NCI-H524 treated with DMSO at 0.1 percent for 48 hours (cell line): ENCODE data around the gene ABCC10.
"Not testable (repeated sequence)": the region's sequence is repeated elsewhere in the genome, so short reads cannot be mapped to it uniquely, and the experiment has no call there.

Experiments
- DNase-seq: peaks from one replicate; lab custom pipeline; 2025; lab: John Stamatoyannopoulos, UW

The ABCC10 gene

DNA sequence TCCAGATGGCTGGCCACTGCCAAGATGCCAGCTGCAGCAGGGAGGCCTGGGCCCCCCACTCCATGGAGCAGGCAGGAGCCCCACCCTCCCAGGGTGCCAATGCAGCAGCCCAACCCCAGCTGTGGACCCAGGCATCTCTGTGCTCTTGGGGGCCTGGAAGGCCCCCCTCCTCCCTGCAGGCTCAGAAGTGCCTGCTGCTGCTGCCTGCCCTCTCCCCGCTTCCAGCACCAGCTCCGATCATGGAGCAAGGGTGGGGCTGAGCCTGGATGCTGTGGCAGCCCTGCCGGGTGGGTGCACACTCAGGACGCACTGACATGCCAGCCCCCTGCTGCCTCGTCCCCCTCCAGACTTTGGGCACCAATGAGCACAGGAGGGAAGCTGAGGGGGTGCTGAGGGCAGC lies 14.8 kb upstream of the ABCC10 start:
- no peak for DNase-seq

DNA sequence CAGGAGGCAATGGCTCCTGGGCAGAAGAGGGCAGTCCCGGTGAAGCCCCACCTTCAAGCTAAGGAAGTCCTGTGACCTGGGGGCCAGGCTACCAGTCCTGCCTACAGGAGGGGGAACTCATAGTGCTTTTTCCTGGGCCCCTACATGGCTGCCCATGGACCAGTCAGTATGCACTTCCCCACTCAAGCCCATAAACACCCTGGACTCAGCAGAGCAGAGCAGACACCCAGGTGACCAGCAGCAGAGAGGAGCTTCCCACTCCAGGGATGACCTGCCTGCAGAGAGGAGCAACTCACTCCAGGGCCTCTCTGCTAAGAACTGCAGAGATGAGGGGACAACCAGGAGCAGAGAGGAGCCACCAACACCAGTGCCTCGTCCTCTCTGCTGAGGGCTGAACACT lies 14.3 kb upstream of the ABCC10 start:
- no peak for DNase-seq

DNA sequence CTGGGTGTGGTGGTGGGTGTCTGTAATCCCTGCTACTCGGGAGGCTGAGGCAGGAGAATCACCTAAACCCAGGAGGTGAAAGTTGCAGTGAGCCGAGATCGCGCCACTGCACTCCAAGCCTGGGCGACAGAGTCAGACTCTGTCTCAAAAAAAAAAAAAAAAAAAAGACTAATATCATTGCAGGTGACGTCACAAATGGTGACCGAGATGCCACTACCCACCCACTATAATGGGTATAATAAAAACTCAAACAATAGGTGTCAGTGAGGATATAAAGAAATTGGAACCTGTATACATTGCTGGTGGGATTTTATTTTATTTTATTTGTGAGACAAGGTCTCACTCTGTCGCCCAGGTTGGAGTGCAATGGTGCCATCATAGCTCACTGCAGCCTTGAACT lies 12.1 kb upstream of the ABCC10 start:
- DNase-seq = not testable (repeated sequence)

DNA sequence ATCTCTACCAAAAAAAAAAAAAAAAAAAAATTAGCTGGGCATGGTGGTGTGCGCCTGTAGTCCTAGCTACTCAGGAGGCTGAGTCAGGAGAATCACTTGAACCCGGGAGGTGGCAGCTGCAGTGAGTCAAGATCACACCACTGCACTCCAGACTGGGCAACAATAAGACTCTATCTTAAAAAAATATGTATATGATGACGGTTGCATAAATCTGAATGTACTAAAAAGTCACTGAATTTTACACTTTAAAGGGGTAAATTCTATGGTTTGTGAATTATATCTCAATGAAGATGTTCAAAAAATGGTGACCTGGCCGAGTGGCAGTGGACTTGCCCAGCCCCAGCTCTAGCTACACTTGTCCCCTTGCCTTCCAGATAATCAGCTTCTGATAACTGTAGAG lies 10.4 kb upstream of the ABCC10 start:
- DNase-seq = no peak

DNA sequence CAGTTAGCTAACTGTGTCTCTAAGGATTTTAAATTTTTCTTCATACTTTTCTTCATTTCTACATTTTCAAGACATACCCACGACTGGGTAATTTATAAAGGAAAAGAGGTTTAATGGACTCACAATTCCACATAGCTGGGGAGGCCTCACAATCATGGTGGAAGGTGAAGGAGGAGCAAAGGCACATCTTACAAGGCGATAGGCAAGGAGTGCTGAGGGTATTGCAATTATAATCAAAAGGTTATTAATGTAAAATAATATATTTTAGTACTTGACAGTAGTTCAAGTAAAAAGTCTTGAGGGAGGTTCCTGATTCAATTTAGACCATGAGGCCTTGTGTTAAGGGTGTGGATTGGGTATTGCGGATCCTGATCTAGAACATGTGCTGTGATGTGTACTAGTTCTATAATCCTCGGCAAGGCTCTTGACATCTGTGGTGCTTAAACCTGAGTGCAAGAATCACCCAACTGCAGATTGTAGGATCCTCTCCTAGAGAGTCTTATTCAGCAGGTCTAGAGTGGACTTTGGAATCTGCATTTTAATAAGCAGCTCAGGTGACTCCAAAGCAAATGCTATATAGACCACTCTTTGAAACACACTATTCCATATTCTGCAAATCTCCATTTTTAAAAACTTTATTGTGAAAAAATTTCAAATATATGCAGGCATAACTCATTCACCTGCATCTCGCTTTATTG lies 7.2 kb upstream of the ABCC10 start:
- no peak for DNase-seq

DNA sequence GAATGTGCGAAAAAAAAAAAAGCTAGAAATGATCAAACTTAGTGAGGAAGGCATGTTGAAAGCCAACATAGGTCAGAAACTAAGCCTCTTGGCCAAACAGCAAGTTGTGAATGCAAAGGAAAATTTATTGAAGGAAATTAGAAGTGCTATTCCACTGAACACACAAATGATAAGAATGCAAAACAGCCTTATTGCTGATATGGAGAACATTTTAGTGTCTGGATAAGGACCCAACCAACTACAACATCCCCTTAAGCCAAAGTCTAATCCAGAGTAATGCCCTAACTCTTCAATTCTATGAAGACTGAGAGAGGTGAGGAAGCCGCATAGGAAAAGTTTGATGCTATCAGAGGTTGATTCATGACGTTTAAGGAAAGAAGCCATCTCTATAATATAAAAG lies 5.5 kb upstream of the ABCC10 start:
- DNase-seq = no peak

DNA sequence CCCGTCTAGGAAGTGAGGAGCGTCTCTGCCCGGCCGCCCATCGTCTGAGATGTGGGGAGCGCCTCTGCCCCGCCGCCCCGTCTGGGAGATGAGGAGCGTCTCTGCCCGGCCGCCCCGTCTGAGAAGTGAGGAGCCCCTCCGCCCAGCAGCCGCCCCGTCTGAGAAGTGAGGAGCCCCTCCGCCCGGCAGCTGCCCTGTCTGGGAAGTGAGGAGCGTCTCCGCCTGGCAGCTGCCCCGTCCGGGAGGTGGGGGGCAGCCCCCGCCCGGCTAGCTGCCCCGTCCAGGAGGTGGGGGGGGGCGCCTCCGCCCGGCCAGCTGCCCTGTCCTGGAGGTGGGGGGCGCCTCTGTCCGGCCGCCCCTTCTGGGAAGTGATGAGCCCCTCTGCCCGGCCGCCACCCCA lies 2.3 kb upstream of the ABCC10 start:
- DNase-seq = not testable (repeated sequence)

DNA sequence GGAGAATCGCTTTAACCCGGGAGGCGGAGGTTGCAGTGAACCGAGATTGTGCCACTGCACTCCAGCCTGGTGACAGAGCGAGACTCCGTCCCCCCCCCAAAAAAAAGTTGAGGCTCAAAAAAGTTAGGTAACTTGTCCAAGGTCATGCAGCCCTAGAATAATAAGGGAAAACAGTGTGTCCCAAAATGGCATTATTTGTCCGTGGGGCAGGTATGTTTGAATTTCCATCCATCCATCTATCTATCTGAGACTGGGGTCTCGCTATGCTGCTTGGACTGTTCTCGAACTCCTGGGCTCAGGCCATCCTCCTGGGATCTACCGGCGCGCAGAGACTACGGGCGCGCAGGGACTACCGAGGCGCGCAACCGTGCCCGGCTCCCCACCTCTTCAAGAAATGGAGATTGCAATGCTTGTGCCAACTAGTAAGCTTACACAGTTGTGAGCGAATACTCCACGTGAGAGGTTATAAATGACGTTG lies 374 bp upstream of the ABCC10 start:
- no peak for DNase-seq

DNA sequence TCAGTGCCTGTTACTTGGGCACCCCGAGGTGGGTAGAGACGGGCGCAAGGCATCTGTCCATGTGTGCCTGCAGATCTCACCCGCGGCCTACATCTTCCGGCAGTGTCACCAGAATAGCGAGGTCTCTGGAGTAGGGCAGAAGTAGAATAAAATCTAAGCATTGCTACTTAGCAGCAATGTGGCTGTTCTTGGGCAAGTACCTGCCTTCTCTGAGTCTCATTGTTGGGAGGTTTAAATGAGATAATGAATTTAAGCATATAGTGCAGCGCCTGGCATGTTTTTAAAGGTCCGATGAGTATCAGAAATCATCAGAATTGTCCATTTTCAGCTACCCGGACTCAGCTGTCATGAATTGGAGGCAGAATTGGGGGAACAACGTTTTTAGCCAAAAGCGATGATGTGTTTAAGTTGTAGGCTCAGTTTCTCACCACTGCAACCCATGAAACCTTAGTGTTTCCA lies 800 bp downstream of the ABCC10 start:
- DNase-seq = no peak

DNA sequence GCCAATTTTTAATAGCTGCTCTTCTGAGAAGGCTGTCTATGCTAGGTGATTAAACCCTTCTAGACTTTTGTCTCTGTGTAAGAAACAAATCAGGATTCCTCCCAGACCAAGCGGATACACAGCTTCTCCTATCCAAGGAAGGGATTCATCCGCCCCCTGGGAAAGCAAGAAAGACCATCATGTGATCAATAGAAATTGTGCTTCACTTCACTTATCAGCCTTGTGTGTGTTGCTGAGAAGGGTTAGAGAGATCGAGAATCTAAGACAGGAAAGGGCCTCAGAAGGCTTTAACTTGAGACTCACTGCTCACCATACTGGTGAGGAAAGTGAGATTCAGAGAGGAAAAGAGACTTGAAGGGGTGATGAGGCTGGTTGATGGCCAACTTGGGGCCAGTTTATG lies 1.5 kb downstream of the ABCC10 start:
- no peak for DNase-seq

DNA sequence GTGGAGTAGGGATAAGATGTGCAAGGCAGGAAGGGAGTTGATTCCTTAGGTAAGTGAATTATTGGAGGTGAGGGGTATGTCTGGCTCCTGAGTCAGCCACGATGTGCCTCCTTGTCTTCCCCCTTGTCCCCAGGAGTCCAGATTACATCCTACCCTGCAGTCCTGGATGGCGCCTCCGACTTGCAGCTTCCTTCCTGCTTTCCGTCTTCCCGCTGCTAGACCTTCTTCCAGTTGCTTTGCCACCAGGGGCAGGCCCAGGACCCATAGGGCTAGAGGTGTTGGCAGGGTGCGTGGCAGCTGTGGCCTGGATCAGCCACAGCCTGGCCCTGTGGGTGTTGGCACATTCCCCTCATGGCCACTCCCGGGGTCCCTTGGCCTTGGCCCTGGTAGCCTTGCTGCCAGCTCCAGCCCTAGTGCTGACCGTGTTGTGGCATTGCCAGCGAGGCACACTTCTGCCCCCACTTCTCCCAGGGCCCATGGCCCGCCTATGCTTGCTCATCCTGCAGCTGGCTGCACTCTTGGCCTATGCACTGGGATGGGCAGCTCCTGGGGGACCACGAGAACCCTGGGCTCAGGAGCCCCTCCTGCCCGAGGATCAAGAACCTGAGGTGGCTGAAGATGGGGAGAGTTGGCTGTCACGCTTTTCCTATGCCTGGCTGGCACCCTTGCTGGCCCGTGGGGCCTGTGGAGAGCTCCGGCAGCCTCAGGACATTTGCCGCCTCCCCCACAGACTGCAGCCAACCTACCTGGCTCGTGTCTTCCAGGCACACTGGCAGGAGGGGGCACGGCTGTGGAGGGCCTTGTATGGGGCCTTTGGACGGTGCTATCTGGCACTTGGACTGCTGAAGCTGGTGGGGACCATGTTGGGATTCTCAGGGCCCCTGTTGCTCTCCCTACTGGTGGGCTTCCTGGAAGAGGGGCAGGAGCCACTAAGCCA lies 4.9 kb downstream of the ABCC10 start:
- DNase-seq = no peak

DNA sequence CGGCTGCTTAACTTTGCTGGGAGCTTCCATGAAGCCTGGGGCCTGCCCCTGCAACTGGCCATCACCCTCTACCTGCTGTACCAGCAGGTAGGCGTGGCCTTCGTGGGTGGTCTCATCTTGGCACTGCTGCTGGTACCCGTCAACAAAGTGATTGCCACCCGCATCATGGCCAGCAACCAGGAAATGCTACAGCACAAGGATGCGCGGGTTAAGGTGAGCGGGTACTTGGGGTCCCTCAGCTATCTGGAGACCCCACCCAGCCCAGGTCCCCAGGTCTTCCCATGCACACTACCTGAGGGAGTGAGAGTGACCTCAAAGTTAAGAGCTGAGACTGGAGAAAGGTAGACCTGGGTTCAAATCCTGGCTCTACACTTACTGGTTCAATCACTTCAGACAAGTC lies 5.8 kb downstream of the ABCC10 start:
- no peak for DNase-seq

DNA sequence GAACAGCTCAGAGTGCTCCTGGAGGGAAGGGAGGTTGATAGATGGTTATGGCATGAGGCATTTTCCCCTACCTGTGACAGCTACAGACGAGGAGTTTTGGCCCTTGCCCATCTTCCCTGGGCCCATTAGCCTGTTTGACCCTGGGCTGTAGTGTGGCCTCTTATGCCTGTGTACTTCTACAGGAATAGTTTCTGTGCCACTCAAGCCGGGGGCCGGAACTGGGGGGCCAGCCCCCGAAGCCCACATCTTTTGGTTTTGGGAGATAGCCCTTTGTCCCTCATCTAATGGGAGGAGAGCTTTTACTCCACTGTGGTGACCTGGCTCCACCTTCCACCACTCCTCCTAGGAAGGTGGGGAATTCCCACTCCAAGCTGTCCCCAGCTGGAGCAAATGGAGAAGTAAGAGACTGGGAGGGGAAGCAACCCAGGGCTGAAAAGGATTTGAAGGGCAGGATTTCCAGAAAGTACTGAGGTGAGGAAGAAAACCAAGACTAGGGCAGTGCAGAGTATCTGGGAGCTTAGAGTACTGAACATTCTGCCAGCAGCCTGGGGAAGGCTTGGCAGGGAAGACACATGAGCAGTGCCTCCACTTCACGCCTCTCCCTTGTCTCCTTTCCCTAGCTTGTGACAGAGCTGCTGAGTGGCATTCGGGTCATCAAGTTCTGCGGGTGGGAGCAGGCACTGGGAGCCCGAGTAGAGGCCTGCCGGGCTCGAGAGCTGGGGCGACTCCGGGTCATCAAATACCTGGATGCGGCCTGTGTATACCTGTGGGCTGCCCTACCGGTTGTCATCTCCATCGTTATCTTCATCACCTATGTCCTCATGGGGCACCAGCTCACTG lies 6.9 kb downstream of the ABCC10 start:
- DNase-seq = no peak

DNA sequence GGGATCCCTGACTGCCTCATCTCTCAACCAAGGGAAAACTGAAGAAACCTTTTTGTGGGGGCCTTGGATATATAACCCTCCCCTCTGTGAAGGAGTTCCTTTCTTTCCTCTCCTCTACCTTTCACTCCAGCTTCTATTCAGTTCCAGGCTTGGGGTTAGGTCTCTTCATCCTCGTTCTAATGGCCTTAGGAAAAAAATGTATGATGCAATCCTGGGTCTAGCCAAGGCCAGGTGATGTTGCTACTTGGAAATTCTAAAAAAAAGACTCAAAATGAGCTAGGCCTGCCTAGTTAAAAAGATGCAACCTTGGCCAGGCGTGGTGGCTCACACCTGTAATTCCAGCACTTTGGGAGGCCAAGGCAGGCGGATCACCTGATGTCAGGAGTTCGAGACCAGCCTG lies 7.6 kb downstream of the ABCC10 start:
- no peak for DNase-seq

DNA sequence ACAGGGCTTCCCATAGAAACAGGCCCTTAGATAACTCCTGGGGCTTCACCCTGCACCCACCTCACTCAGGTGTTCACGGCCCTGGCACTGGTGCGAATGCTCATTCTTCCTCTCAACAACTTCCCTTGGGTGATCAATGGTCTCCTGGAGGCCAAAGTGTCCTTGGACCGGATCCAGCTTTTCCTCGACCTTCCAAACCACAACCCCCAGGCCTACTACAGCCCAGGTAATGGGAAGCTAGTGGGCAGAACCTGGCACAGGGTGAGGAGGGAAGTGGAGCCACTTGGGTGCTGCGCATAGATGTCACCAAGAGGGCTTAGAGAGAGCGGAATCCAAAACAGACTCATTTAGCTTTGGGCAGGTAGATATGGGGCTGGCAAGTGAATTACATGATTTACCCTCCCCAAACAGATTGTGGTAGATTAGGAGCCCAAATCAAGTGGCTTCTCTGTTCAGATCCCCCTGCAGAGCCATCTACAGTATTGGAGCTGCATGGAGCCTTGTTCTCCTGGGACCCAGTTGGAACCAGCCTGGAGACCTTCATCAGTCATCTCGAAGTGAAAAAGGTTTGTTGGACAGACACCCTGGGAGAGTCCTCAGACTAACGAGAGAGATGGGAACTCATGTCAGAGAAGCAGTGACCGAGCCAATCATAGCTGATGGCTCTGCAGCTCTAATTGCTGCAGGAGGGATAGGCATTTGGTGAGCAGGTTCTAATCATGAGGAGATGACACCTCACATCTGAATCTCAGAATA lies 8.5 kb downstream of the ABCC10 start:
- DNase-seq = no peak

DNA sequence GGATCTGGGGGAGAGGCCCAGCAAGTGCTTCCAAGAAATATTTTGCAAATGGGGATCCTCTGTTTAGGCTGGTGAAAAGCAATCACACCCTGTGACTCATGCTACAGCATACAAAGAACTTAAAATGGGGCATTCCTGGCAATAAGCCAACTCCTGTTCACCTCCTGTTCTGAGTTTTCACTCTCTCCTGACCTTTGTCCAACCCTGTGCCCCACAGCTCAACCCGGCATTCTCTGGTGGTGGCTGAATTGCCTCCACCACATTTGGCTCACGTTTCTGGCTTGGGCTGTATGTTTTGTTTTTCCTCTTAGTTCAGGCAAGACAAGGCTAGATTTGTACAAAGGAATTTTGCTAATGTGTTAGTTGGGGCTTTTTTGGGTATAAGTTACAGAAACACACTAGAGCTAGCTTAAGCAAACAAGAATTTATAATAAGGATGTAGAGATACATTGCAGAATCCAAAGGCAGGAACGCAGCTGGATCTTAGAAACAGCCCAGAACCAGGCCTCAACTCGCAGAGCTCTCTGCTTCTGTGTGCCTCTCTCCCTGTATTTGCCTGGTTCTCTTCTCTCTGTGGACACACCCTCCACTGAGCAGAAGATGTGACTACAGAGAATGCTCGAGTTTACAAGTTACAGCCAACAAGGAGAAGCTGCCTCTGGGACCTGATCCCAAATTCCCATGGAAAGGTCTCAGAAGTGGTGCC lies 9.4 kb downstream of the ABCC10 start:
- DNase-seq = no peak

DNA sequence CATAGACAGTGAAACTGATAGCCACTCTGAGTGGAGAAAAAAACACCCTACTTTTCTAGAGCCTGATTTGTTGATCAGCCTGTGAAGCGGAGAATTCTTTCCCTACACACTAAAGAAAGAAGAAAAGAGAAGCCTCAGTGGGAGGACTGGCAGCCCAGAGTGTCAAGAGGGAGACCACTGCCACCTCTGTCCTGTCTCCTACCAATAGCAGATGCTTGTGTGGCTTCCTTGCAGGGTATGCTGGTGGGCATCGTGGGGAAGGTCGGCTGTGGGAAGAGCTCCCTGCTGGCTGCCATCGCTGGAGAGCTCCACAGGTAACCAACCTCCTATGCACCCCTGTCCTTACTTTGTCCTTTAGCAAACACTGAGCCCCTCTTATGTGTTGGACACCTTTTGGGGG lies 10.4 kb downstream of the ABCC10 start:
- DNase-seq = no peak

DNA sequence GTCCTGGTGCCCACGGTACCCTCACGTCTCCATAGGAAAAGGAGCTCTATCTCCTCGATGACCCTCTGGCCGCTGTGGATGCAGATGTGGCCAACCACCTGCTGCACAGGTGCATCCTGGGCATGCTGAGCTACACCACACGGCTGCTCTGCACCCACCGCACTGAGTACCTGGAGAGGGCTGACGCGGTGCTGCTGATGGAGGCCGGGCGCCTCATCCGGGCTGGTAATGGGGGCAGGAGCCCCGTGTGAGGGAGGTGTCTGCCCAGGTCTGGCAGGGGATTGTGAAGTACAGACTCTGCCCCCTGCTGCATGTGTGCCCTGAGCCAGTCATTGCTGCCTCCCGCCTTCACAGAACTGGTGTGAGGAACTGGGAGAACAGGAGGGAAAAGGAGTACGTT lies 15.6 kb downstream of the ABCC10 start:
- no peak for DNase-seq

DNA sequence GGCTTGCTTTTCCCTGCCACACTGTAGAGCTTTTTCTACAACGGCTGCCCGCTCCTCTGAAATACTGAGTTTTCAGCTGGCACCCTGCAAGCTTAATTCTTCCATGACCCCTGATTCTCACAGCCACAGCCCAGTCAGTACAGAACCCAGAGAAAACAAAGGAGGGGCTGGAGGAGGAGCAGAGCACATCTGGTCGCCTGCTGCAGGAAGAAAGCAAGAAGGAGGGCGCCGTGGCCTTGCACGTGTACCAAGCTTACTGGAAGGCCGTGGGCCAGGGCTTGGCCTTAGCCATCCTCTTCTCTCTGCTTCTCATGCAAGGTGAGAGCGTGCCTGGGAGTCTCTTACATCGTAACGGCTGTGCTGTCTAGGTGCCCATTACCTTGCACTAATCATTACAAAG lies 16.7 kb downstream of the ABCC10 start:
- no peak for DNase-seq

DNA sequence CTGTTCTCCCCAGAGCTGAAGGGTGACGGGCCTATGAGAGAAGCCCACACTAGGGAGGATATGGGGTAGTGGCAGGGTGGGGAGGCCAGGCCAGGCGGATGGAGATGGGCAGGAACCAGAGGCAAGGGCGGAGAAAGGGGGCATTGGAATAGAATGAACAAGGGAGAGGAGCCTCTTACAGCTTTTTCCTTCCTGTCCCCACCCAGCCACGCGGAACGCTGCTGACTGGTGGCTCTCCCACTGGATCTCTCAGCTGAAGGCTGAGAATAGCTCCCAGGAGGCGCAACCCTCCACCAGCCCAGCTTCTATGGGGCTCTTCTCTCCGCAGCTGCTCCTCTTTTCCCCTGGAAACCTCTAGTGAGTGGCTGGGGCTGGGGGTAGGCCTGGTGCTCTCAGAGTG lies 17.2 kb downstream of the ABCC10 start:
- no peak for DNase-seq

DNA sequence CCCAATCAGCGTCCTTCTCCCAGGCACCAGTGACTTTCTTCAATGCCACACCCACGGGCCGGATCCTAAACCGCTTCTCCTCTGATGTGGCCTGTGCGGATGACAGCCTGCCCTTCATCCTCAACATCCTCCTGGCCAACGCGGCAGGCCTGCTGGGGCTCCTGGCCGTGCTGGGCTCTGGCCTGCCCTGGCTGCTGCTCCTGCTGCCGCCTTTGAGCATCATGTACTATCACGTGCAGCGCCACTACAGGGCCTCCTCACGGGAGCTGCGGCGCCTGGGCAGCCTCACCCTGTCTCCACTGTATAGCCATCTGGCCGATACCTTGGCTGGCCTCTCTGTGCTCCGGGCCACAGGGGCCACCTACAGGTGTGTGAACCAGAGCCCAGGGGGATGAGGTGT lies 18.2 kb downstream of the ABCC10 start:
- no peak for DNase-seq
